Stomach (tissue), 9 donors: ENCODE results near the gene TEX13D. TPM values are rescaled to one million over a fixed set of nuclear protein-coding genes. Genes with fewer than 3 reads are reported as not detected.

Source experiments
- DNase-seq, 2 donors: peaks; one replicate each; pipeline versions ENCODE4 v3.0.0 to v3.0.0-alpha.2; 2013 to 2019
- H3K27ac ChIP-seq, 5 donors: fragments of 200-600 bp in 4 of 5; sonication (generic) in 4 of 5; one replicate each; pipeline ENCODE4 v1.5.1; 2013 to 2019; ENCODE audit warnings: mild to moderate bottlenecking in 1 of 5, moderate library complexity in 1 of 5
- H3K27me3 ChIP-seq, 3 donors: fragments of 200-600 bp; sonication (generic); one replicate each; pipeline ENCODE4 v1.5.1; 2017 to 2019; ENCODE audit warnings: mixed run types in 1 of 3
- H3K36me3 ChIP-seq, 4 donors: fragments of 200-600 bp; sonication (generic); 1 replicate in 3 of 4; 2 replicates in 1 of 4; pipeline ENCODE4 v1.5.1; 2016 to 2019
- H3K4me1 ChIP-seq, 4 donors: fragments of 200-600 bp; sonication (generic); one replicate each; pipeline ENCODE4 v1.5.1; 2016 to 2019
- H3K4me3 ChIP-seq, 4 donors: fragments of 200-600 bp; sonication (generic) in 3 of 4; one replicate each; pipeline ENCODE4 v1.5.1; 2016 to 2019; ENCODE audit warnings: mild to moderate bottlenecking in 1 of 4
- H3K9me3 ChIP-seq, 4 donors: fragments of 200-600 bp; sonication (generic); one replicate each; pipeline ENCODE4 v1.5.1; 2016 to 2019
- EP300 ChIP-seq: sonication (generic); formaldehyde crosslinking; IDR thresholded peaks from one replicate; pipeline ENCODE4 v1.6.1; 2017; ENCODE audit warnings: antibody characterized with exemption
- POLR2A ChIP-seq, 4 donors: fragments of 450-650 bp; IDR thresholded peaks; one replicate each; pipeline ENCODE4 v1.6.1; 2016; ENCODE audit warnings: antibody characterized with exemption in 4 of 4, control low read depth in 2 of 4, mild to moderate bottlenecking in 1 of 4, moderate library complexity in 1 of 4
- POLR2AphosphoS5 ChIP-seq, 3 donors: sonication (generic); formaldehyde crosslinking; IDR thresholded peaks; one replicate each; pipeline ENCODE4 v1.6.1; 2016; ENCODE audit warnings: antibody characterized with exemption in 3 of 3
- WGBS, 5 donors: extraction: QIAGEN DNeasy Blood & Tissue Kit in 3 of 5; methylation state at CpG; one replicate each; pipeline versions ENCODE4 v1.1.5 to v1.1.7; 2013 to 2018; 5-methylcytosine and 5-hydroxymethylcytosine counted together
- intact Hi-C: fragments of 100-400 bp; cut with DNase I; formaldehyde crosslinking; loops from one replicate; pipeline ENCODE4 v1.15.1; 2023; ENCODE audit warnings: low total_unique reads
- polyA plus RNA-seq, 3 donors: library from polyadenylated mRNA; stranded (reverse); fragments of 200-250 nt; gene quantifications; one replicate each; pipeline ENCODE4 v1.2.3, GENCODE V29; 2013
- total RNA-seq, 5 donors: library from RNA; depleted of rRNA; stranded (reverse); fragments of >200 nt; gene quantifications; one replicate each; pipeline versions ENCODE4 v1.1.0 to v1.2.3, GENCODE V29; 2014 to 2016
- TF ChIP-seq, protein P1 (sequence below), 7 experiments: fragments of 450-650 bp in 4 of 7; fragments of 200-600 bp in 3 of 7; sonication (generic) in 3 of 7; IDR thresholded peaks; one replicate each; pipeline ENCODE4 v1.5.1; 2016 to 2019; ENCODE audit warnings: antibody characterized with exemption in 7 of 7, control low read depth in 2 of 7, mild to moderate bottlenecking in 1 of 7
- donor health status: healthy with polysubstance abuse.
- donor health status: Bipolar disorder and iron deficiency.
- donor health status: healthy.

The TEX13D gene
- total and polyA plus RNA-seq, 8 donors: 0.46 to 1.2 TPM; not detected in 6

DNA sequence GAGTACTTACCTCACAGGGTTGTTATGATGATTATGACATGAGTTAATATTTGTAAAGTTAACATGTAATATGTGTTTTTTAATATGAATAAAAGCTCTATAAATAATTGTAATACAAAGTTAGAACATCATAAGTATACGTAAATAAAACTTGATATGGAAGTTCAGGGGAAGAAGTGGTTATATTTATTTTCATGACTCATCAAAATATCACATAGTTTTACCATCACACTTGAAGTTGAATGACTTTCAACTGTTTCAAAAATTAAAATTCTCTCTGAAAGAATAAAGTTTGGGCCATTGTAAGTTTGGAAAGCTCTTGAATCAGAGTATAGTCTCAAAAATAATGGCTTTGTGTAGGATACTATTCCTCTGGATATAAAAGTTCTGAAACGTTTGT lies 22.2 kb downstream of the TEX13D start:
- TF ChIP-seq POLR2A (IDR thresholded peaks at IDR 0.05) (no peak), POLR2AphosphoS5 (IDR thresholded peaks at IDR 0.05) (no peak)
- TF ChIP-seq, protein P1, sequence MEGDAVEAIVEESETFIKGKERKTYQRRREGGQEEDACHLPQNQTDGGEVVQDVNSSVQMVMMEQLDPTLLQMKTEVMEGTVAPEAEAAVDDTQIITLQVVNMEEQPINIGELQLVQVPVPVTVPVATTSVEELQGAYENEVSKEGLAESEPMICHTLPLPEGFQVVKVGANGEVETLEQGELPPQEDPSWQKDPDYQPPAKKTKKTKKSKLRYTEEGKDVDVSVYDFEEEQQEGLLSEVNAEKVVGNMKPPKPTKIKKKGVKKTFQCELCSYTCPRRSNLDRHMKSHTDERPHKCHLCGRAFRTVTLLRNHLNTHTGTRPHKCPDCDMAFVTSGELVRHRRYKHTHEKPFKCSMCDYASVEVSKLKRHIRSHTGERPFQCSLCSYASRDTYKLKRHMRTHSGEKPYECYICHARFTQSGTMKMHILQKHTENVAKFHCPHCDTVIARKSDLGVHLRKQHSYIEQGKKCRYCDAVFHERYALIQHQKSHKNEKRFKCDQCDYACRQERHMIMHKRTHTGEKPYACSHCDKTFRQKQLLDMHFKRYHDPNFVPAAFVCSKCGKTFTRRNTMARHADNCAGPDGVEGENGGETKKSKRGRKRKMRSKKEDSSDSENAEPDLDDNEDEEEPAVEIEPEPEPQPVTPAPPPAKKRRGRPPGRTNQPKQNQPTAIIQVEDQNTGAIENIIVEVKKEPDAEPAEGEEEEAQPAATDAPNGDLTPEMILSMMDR (IDR thresholded peaks at IDR 0.05): no peak
- Histone ChIP-seq H3K4me3 (no peak overlapping the region), H3K4me1 (no peaks in the 10 kb centered on the region), H3K27me3 (no peaks in the 10 kb centered on the region), H3K9me3 (no peaks in the 10 kb centered on the region), H3K27ac (no peak overlapping the region), H3K36me3 (no peaks in the 10 kb centered on the region)
- 36 to 63% (median 52%) methylated on average over 2 of the region's 2 CpGs for WGBS, 5 donors
- DNase-seq: no peak
- intact Hi-C loops: no loop called here

DNA sequence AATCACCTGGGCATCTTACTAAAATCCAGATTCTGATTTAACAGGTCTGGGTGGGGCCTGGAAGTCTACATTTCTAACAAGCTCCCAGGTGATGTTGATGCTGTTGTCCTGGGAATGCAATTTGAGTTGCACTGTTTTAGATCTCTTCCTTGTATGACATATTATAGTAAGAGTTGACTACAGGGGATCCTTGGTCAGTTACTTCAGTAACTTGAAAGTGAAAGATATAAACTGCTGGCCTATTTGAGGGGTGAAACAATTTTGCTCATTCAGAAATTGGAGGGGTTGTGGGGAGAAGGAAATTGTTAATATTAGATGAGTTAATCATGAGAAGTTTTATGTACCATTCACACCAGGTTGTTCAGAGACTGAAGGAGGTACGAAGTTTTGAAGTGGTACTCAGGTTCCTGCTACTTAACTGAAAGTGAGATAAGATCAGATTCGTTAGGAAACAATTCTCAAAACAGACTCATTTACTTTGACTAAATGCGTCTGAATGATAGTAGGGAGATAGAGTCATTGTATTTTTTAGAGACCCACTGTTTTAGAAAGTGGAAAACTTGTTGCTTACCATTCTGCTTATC lies 26.4 kb downstream of the TEX13D start:
- no peaks in the 10 kb centered on the region for H3K9me3 ChIP-seq
- TF ChIP-seq POLR2AphosphoS5 (IDR thresholded peaks at IDR 0.05) (no peak), POLR2A (IDR thresholded peaks at IDR 0.05) (no peak), EP300 (no peak)
- TF ChIP-seq, protein P1 (IDR thresholded peaks at IDR 0.05): no peak
- no peaks in the 10 kb centered on the region for H3K4me1 ChIP-seq
- intact Hi-C loops: no loop called here
- no peaks in the 10 kb centered on the region for H3K27me3 ChIP-seq
- H3K27ac ChIP-seq: no peak overlapping the region
- DNase-seq: no peak
- 37 to 53% (median 42%) methylated on average over 3 of the region's 3 CpGs for WGBS, 5 donors
- no peak overlapping the region for H3K4me3 ChIP-seq
- no peaks in the 10 kb centered on the region for H3K36me3 ChIP-seq

DNA sequence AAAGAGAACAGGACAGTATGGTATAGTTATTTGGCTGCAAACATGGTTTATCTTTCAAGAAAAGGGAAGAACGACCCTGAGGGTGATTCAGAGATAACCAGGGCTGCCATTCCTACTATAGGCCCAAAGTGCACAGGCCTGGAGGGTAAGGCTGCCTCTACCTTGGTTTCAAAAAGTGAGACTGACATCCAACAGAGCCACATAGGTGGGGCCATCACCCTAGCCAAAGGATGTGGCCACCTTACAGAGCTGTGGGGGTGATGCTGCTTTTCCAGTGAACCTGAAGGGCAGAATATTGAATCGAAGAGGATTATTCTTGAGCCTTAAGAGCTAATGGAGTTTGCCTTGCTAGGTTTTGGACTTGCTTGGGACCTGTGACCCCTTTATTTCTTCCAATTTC lies 29.6 kb downstream of the TEX13D start:
- H3K4me3 ChIP-seq: no peak overlapping the region
- H3K36me3 ChIP-seq: no peaks in the 10 kb centered on the region
- TF ChIP-seq, protein P1 (IDR thresholded peaks at IDR 0.05): no peak
- TF ChIP-seq EP300: no peak
- no peak for TF ChIP-seq POLR2AphosphoS5 (IDR thresholded peaks at IDR 0.05)
- no peak for TF ChIP-seq POLR2A (IDR thresholded peaks at IDR 0.05)
- no peak for DNase-seq
- H3K9me3 ChIP-seq: no peaks in the 10 kb centered on the region
- WGBS, 5 donors: 49 to 77% (median 69%) methylated on average over 2 of the region's 2 CpGs
- intact Hi-C loops: no loop called here
- H3K27ac ChIP-seq: no peak overlapping the region
- no peaks in the 10 kb centered on the region for H3K27me3 ChIP-seq
- H3K4me1 ChIP-seq: no peaks in the 10 kb centered on the region

DNA sequence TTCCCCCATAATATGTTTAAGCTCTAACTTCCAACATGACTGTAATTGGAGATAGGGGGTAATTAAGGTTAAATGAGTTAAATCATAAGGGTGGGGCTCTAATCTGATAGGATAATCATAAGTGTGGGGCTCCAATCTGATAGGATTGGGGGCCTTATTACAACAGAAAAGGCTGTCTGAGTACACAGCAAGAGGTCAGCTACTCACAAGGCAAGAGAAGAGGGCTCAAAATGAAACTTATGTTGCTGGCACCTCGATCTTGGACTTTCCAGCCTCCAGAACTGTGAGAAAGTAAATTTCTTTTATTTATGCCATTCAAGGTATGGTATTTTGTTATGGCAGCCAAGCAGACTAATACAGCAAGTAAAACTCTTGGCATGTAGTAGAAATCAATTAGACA lies 30.3 kb downstream of the TEX13D start:
- no peaks in the 10 kb centered on the region for H3K27me3 ChIP-seq
- intact Hi-C loops: no loop called here
- WGBS, 5 donors: 54 to 88% (median 64%) methylated on average over 1 of the region's 1 CpG
- no peak for TF ChIP-seq POLR2A (IDR thresholded peaks at IDR 0.05)
- no peak for TF ChIP-seq POLR2AphosphoS5 (IDR thresholded peaks at IDR 0.05)
- TF ChIP-seq, protein P1 (IDR thresholded peaks at IDR 0.05): no peak
- TF ChIP-seq EP300: no peak
- DNase-seq: no peak
- no peaks in the 10 kb centered on the region for H3K36me3 ChIP-seq
- no peak overlapping the region for H3K27ac ChIP-seq
- no peaks in the 10 kb centered on the region for H3K9me3 ChIP-seq
- H3K4me3 ChIP-seq: no peak overlapping the region
- no peaks in the 10 kb centered on the region for H3K4me1 ChIP-seq
